OCI-LY7 (cell line): ENCODE measurements around the gene NAV3. TPM values are rescaled to one million over a fixed set of nuclear protein-coding genes. Genes with fewer than 3 reads are reported as not detected.

Experiments
- BruUV-seq: library from RNA; stranded (reverse); fragments of 400-500 nt; replicated peaks from 2 replicates; lab custom pipeline; 2021; lab: Mats Ljungman, UMichigan
- CTCF ChIA-PET: fragments of 300-600 bp; sonication (Branson Sonifier 250); formaldehyde crosslinking; loops from one replicate; lab custom pipeline; 2022; ENCODE audit warnings: antibody characterized with exemption; ENCODE audit not compliant: unreplicated experiment; lab: Charles Lee
- POLR2A ChIA-PET: fragments of 300-600 bp; sonication (Branson Sonifier 250); formaldehyde crosslinking; loops from one replicate; lab custom pipeline; 2022; ENCODE audit warnings: antibody characterized with exemption; lab: Charles Lee
- DNase-seq: peaks from one replicate; pipeline ENCODE4 v3.0.0-alpha.2; 2015; ENCODE audit warnings: low spot score
- H2AFZ ChIP-seq: fragments of 200-600 bp; sonication (generic), shearing (Covaris generic); 2 replicates; pipeline ENCODE4 v1.6.1; 2014; ENCODE audit warnings: mild to moderate bottlenecking, antibody characterized with exemption, low read length, moderate library complexity
- H3K27ac ChIP-seq: fragments of 200-600 bp; sonication (generic); 2 replicates; pipeline ENCODE4 v1.5.1; 2014; ENCODE audit warnings: mixed run types, low read depth, mild to moderate bottlenecking, moderate library complexity, low read length, inconsistent platforms; ENCODE audit not compliant: poor library complexity, severe bottlenecking
- H3K36me3 ChIP-seq: fragments of 200-600 bp; sonication (generic); 2 replicates; pipeline ENCODE4 v1.6.1; 2014; ENCODE audit warnings: mild to moderate bottlenecking, antibody characterized with exemption, low read length, moderate library complexity, mixed read lengths; ENCODE audit not compliant: insufficient read depth
- H3K4me1 ChIP-seq: fragments of 200-600 bp; sonication (generic); 2 replicates; pipeline ENCODE4 v1.5.1; 2014; ENCODE audit warnings: mild to moderate bottlenecking, low read length; ENCODE audit not compliant: insufficient read depth, poor library complexity, severe bottlenecking
- H3K4me2 ChIP-seq: fragments of 200-600 bp; sonication (generic); 2 replicates; pipeline ENCODE4 v1.6.1; 2014; ENCODE audit warnings: mild to moderate bottlenecking, low read length
- H3K4me3 ChIP-seq: fragments of 200-600 bp; sonication (generic); 2 replicates; pipeline ENCODE4 v1.5.1; 2014; ENCODE audit warnings: mild to moderate bottlenecking, low read depth, low read length; ENCODE audit not compliant: poor library complexity, severe bottlenecking
- H3K79me2 ChIP-seq: fragments of 200-600 bp; sonication (generic); 2 replicates; pipeline ENCODE4 v1.6.1; 2016; ENCODE audit warnings: low read depth, mild to moderate bottlenecking, low read length, moderate library complexity, mixed read lengths; ENCODE audit not compliant: insufficient read depth
- H3K9me2 ChIP-seq: fragments of 200-600 bp; sonication (generic); 2 replicates; pipeline ENCODE4 v1.6.1; 2016; ENCODE audit warnings: mild to moderate bottlenecking, low read length, mixed read lengths; ENCODE audit not compliant: insufficient read depth
- H3K9me3 ChIP-seq: fragments of 200-600 bp; sonication (generic); 2 replicates; pipeline ENCODE4 v1.6.1; 2014; ENCODE audit warnings: mild to moderate bottlenecking, mixed run types, low read length, mixed read lengths
- H4K20me1 ChIP-seq: fragments of 200-600 bp; sonication (generic); 2 replicates; pipeline ENCODE4 v1.6.1; 2014; ENCODE audit warnings: mild to moderate bottlenecking, antibody characterized with exemption, low read length, moderate library complexity, mixed read lengths; ENCODE audit not compliant: insufficient read depth
- EZH2phosphoT487 ChIP-seq: fragments of 200-600 bp; sonication (generic); IDR thresholded peaks from 2 replicates; pipeline ENCODE4 v1.6.1; 2018; ENCODE audit warnings: low read depth, borderline replicate concordance, mild to moderate bottlenecking, mixed run types, antibody characterized with exemption, low read length, moderate library complexity, mixed read lengths
- intact Hi-C: fragments of 100-400 bp; cut with micrococcal nuclease; formaldehyde crosslinking; loops from one replicate; pipeline ENCODE4 v1.10.0; 2022; ENCODE audit not compliant: unreplicated experiment
- total RNA-seq, 2 experiments: library from RNA; depleted of rRNA in 1 of 2; stranded (reverse); fragments of >200 nt in 1 of 2; shearing (Covaris generic) in 1 of 2; gene quantifications; 2 replicates each; pipeline ENCODE4 v1.2.3, GENCODE V29; 2014 to 2022
- TF ChIP-seq, protein P1 (sequence below): fragments of 200-600 bp; sonication (generic); conservative IDR thresholded peaks from 2 replicates; pipeline ENCODE4 v1.5.1; 2014; ENCODE audit warnings: mild to moderate bottlenecking, antibody characterized with exemption, low read length, moderate library complexity, mixed read lengths

The NAV3 gene
- total RNA-seq, 2 experiments from 2014 or later: 0.68 to 1.6 TPM

DNA sequence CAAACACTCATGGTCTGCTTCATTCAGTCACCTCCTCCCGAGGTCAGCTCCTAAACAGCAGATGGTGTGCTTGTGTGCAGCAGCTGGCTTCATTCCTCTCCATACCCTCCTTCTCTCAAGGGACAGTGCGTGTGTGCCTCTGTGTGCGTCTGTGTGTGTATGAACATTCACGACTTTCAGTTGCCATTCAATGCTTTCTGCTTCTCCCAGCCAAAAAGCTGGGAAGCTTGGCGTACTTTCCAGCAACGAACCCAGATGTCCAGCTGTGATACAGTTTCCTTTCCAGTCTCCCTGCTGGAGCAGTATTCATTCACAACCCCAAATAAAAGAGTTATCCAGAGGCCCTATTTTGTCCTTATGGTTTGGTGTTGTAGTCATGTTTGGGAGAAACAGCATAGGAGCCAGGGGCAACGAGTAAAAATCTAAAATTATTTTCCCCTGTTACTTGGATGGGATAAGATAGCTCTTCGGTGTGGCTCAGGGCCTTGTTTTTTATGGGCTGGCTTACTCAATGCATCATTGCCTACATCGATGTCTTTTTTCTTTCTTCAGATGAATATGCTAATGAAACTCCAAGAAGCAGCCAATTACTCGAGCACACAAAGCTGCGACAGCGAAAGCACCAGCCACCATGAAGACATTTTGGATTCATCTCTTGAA is 379.3 kb downstream of the NAV3 start:
- Histone ChIP-seq H3K9me2 (no peaks in the 10 kb centered on the region), H3K79me2 (no peaks in the 10 kb centered on the region), H3K9me3 (no peaks in the 10 kb centered on the region), H3K36me3 (no peaks in the 10 kb centered on the region), H3K27ac (no peak overlapping the region), H3K4me3 (no peak overlapping the region), H4K20me1 (no peaks in the 10 kb centered on the region), H3K4me2 (no peak overlapping the region), H2AFZ (no peak overlapping the region), H3K4me1 (no peaks in the 10 kb centered on the region)
- ChIA-PET POLR2A (no interaction called here), CTCF (no interaction called here)
- intact Hi-C loops: no loop called here
- TF ChIP-seq, protein P1, sequence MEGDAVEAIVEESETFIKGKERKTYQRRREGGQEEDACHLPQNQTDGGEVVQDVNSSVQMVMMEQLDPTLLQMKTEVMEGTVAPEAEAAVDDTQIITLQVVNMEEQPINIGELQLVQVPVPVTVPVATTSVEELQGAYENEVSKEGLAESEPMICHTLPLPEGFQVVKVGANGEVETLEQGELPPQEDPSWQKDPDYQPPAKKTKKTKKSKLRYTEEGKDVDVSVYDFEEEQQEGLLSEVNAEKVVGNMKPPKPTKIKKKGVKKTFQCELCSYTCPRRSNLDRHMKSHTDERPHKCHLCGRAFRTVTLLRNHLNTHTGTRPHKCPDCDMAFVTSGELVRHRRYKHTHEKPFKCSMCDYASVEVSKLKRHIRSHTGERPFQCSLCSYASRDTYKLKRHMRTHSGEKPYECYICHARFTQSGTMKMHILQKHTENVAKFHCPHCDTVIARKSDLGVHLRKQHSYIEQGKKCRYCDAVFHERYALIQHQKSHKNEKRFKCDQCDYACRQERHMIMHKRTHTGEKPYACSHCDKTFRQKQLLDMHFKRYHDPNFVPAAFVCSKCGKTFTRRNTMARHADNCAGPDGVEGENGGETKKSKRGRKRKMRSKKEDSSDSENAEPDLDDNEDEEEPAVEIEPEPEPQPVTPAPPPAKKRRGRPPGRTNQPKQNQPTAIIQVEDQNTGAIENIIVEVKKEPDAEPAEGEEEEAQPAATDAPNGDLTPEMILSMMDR: no peak
- TF ChIP-seq EZH2phosphoT487: no peak
- BruUV-seq: no TSS peak
- DNase-seq: no peak

DNA sequence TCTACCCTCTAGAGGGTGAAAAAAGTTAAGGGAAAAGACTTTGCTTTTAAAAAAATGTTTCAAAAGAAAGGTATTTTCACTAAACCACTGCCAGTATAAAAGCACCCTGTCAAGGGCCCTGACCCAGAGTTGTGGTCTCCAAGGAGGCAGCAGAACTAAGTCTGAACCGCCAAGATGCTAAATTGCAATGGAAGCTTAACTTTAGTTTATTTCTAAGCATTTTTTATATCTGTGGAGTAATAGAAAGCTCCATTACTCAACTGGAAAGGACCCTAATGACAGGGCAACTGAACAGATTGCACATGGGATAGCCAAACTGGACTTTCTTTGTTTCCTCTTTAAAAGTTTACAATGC is 379.8 kb downstream of the NAV3 start:
- no peak for DNase-seq
- no peaks in the 10 kb centered on the region for H3K9me3 ChIP-seq
- ChIA-PET CTCF (no interaction called here), POLR2A (no interaction called here)
- BruUV-seq: no TSS peak
- intact Hi-C loops: no loop called here
- no peak overlapping the region for H2AFZ ChIP-seq
- H3K79me2 ChIP-seq: no peaks in the 10 kb centered on the region
- no peaks in the 10 kb centered on the region for H3K9me2 ChIP-seq
- H3K36me3 ChIP-seq: no peaks in the 10 kb centered on the region
- TF ChIP-seq, protein P1: no peak
- TF ChIP-seq EZH2phosphoT487: no peak
- H3K4me1 ChIP-seq: no peaks in the 10 kb centered on the region
- no peak overlapping the region for H3K4me2 ChIP-seq
- no peaks in the 10 kb centered on the region for H4K20me1 ChIP-seq
- no peak overlapping the region for H3K27ac ChIP-seq
- no peak overlapping the region for H3K4me3 ChIP-seq

DNA sequence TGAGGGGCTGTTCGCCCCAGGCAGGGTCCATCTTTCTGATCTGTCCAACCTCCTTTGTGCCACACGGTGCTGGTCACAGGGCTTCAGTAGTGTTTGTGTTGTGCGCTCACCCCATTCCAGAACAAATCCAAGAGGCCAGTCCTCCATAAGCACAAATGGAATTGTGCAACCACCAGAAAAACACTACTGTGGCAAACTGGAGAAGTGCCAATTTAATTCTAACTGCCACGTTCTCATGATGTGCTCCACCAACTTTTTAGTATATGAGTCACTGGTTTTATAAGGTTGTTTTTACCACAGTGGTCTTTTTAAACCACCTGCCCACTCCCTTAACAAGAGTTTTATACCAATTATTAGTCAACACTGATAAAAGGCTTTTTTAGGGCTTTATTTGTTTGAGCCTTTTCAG is 380.2 kb downstream of the NAV3 start:
- DNase-seq: no peak
- Histone ChIP-seq H3K9me2 (no peaks in the 10 kb centered on the region), H3K36me3 (no peaks in the 10 kb centered on the region), H3K9me3 (no peaks in the 10 kb centered on the region), H3K4me1 (no peaks in the 10 kb centered on the region), H4K20me1 (no peaks in the 10 kb centered on the region), H2AFZ (no peak overlapping the region), H3K79me2 (no peaks in the 10 kb centered on the region), H3K4me3 (no peak overlapping the region), H3K27ac (no peak overlapping the region), H3K4me2 (no peak overlapping the region)
- CTCF ChIA-PET: no interaction called here
- intact Hi-C loops: no loop called here
- TF ChIP-seq, protein P1: no peak
- no peak for TF ChIP-seq EZH2phosphoT487
- POLR2A ChIA-PET: no interaction called here
- BruUV-seq: no TSS peak
